HG03571 (cell line): Measurements from ENCODE around the gene GPR149.

Experiments
- ATAC-seq: cut with Tn5 transposase; IDR thresholded peaks from one replicate; pipeline ENCODE4 v1.9.1; 2021; ENCODE audit not compliant: unreplicated experiment

Gene GPR149

GRCh38 chr3:154349223-154349622, 80.8 kb downstream of the GPR149 start:
- ATAC-seq: no peak

GRCh38 chr3:154345422-154346122, 84.4 kb downstream of the GPR149 start:
- ATAC-seq: no peak

GRCh38 chr3:154338570-154338969, 91.4 kb downstream of the GPR149 start:
- no peak for ATAC-seq

GRCh38 chr3:154338008-154338407, 92.0 kb downstream of the GPR149 start:
- ATAC-seq: no peak

- no peak for ATAC-seq
Measured at GRCh38 chr3:154334973-154335420, 95.0 kb downstream of the GPR149 start.

GRCh38 chr3:154327871-154328270, 102.1 kb downstream of the GPR149 start:
- no peak for ATAC-seq

GRCh38 chr3:154324919-154325318, 105.1 kb downstream of the GPR149 start:
- ATAC-seq: no peak

GRCh38 chr3:154323891-154324738, 105.9 kb downstream of the GPR149 start, which contains the start of gene DHX36:
TSS of gene DHX36 (minus strand) at chr3:154324487. CDS start at chr3:154324416, 71 bp downstream.
- ATAC-seq: peak; percentile 97

GRCh38 chr3:154316974-154317767, 112.8 kb downstream of the GPR149 start:
- ATAC-seq: no peak

GRCh38 chr3:154314152-154314551, 115.8 kb downstream of the GPR149 start:
- no peak for ATAC-seq

- no peak for ATAC-seq
Measured at GRCh38 chr3:154310840-154311239, 119.2 kb downstream of the GPR149 start.

- ATAC-seq: no peak
Measured at GRCh38 chr3:154307363-154307762, 122.6 kb downstream of the GPR149 start.

- ATAC-seq: peak; percentile 63
Measured at GRCh38 chr3:154304936-154305335, 125.1 kb downstream of the GPR149 start.

- peak; percentile 39 for ATAC-seq
Measured at GRCh38 chr3:154304116-154304786, 125.7 kb downstream of the GPR149 start.

- ATAC-seq: no peak
Measured at GRCh38 chr3:154301561-154301960, 128.4 kb downstream of the GPR149 start.

GRCh38 chr3:154294016-154294415, 136.0 kb downstream of the GPR149 start:
- ATAC-seq: no peak

- ATAC-seq: no peak
Measured at GRCh38 chr3:154290187-154290586, 139.8 kb downstream of the GPR149 start.
